ENCODE data around the gene KLHL8.
"Not testable (repeated sequence)": the region's sequence is repeated elsewhere in the genome, so short reads cannot be mapped to it uniquely, and the experiment has no call there.

KLHL8 gene

GRCh38 chr4:87179751-87180150, 40.7 kb downstream of the KLHL8 start:
- DNase-seq (ENCODE audit: low read depth, low spot score), result no peak

GRCh38 chr4:87174672-87175071, 45.7 kb downstream of the KLHL8 start:
- no peak for DNase-seq (ENCODE audit: low read depth, low spot score)

DNA sequence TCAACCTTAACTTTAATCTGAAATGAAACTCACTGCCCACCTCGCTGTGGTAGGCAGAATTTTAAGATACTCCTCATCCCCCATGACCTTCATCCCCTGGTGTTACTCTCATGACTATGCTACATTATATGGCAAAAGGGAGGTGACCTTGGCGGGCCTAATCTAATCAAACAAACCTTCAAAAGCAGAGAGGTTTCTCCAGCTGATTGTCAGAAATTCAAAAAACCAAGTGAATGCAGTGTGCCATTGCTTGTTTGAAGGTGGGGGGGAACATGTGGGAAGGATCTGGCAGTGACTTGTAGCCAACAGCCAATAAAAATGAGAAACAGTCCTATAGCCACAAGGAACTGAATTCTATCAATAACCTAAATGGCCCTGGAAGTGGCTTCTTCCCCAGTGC, 48.5 kb downstream of the KLHL8 start:
- no peak for DNase-seq (ENCODE audit: low read depth, low spot score)

GRCh38 chr4:87166296-87166854, 54.0 kb downstream of the KLHL8 start:
- DNase-seq (ENCODE audit: low read depth, low spot score), result no peak

- DNase-seq (ENCODE audit: low read depth, low spot score), result no peak
Measured at GRCh38 chr4:87165892-87166291, 54.5 kb downstream of the KLHL8 start.

GRCh38 chr4:87153078-87153870, 67.1 kb downstream of the KLHL8 start:
- DNase-seq (ENCODE audit: low read depth, low spot score), result no peak

DNA sequence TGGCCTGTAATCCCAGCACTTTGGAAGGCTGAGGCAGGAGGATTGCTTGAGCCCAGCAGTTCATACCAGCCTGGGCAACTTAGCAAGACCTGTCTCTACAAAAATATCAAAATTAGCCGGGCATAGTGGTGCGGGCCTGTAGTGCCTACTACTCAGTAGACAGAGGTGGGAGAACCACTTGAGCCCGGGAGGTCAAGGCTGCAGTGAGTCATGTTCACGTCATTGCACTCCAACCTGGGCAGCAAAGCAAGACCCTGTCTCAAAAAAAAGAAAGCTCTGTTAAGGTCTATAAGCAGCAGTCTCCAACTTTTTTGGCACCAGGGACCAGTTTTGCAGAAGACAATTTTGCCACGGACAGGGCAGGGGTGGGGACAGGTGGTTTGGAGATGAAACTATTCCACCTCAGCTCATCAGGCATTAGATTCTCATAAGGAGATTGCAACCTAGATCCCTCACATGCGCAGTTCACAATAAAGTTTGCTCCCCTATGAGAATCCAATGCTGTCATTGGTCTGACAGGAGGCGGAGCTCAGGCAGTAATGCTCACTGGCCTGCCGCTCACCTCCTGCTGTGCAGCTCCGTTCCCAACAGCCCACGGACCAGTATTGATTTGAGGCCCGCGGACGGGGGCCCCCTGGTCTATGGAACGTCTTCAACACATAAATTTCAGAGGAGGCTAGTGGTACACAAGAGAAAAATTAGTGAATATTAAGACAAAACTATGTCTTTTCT, 67.9 kb downstream of the KLHL8 start:
- no peak for DNase-seq (ENCODE audit: low read depth, low spot score)

- DNase-seq (ENCODE audit: low read depth, low spot score), result no peak
Measured at GRCh38 chr4:87151730-87152129, 68.7 kb downstream of the KLHL8 start.

GRCh38 chr4:87150498-87151261, 69.7 kb downstream of the KLHL8 start:
- peak; percentile 53 for DNase-seq (ENCODE audit: low read depth, low spot score)

DNA sequence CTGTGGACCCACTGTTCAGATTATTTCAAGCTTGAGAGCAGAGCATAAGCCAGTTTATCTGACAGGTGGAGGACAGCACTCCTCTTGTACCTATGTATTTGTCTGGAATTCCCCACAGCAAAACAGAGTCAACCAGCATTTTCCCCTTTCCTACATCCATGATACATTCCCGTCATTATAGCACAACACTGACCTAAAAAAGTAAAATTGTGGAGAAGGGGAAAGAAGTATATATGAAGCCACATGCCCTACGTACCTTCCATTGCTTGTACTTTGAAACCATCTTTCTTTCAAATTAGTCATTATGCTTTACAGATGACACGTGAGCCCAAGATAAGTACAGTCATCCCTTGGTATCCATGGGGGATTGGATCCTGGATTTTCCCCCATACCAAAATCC, 73.3 kb downstream of the KLHL8 start:
- no peak for DNase-seq (ENCODE audit: low read depth, low spot score)

DNA sequence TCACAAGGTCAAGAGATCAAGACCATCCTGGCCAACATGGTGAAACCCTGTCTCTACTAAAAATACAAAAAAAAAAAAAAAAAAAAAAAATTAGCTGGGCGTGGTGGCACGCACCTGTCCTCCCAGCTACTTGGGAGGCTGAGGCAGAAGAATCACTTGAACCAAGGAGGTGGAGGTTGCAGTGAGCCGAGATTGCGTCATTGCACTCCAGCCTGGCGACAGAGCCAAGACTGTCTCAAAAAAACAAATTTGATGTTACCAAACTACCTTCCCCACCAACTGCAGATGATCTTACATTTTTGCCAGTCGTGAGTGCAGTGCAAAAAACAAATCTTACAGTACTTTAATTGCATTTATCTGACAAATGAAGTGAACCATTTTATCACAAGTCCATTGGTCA, 74.5 kb downstream of the KLHL8 start:
- DNase-seq (ENCODE audit: low read depth, low spot score), result not testable (repeated sequence)

- DNase-seq (ENCODE audit: low read depth, low spot score), result no peak
Measured at GRCh38 chr4:87144356-87144755, 76.1 kb downstream of the KLHL8 start.

- no peak for DNase-seq (ENCODE audit: low read depth, low spot score)
Measured at GRCh38 chr4:87141428-87141827, 79.0 kb downstream of the KLHL8 start.

GRCh38 chr4:87134122-87134521, 86.3 kb downstream of the KLHL8 start:
- no peak for DNase-seq (ENCODE audit: low read depth, low spot score)

DNA sequence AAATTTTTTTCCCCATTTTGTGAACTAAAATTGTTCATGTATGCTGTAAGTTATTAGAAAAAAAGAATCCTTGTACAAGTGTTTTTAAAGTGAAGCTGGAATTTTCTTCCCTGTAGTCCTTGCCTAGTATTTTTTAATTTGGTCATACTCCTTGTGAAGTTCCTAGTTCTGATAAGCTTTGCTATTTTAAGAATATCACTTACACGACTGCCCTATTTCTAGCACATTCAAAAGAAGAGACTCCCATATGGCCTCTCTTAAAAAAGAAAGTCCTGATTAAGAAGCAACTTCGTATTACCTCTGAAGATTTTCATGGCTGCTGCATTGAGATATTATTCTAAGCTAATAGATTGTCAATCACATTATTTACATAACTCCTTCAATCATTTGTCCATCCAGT, 87.2 kb downstream of the KLHL8 start:
- DNase-seq (ENCODE audit: low read depth, low spot score), result no peak

DNA sequence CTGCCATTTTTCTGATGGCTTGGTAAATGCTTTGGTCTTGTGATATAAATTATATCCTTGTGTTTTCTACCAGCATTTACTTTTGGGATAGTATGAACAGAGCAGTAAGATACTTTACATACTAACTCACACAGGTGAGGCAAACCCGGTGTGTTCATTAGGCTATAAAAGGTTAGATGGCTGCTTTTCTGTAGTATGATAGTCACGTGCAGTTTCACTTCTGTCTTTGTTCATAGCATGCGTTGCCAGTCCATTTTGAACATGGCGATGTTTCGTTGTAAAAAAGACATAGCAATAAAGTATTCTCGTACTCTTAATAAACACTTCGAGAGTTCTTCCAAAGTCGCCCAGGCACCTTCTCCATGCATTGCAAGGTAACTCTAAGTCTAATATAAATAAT, 88.4 kb downstream of the KLHL8 start:
- DNase-seq (ENCODE audit: low read depth, low spot score), result no peak

DNA sequence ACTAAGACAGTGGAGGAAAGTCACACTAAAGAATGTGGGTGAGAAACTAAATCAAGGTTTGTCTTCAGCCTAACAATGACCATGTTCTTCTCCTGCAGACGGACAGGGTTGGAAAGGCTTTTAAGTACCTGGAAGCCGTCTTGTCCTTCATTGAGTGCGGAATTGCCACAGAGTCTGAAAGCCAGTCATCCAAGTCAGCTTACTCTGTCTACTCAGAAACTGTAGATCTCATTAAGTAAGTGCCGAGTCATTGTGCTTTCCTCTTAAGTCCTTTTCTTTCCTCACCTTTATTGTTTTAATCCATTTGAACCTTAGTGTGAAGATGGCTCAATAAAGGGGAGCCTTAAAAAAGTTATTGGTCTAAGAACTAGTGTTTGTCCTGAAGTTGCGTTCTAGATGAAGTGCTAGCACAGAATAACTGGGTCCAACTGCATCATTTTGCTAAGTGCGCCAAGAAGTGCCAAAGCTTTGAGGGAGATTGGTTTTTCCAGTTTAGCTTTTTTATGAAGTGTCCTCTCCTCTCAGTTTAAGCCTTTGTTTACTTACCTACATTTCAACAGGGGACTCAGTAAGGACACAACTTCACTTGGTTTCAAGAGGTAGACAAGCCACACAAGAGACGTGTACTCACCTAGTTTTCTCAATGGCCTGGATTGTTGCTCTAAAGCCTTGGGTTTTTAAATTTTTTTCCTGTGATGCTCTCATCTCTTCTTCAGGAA, 89.3 kb downstream of the KLHL8 start:
- no peak for DNase-seq (ENCODE audit: low read depth, low spot score)

DNA sequence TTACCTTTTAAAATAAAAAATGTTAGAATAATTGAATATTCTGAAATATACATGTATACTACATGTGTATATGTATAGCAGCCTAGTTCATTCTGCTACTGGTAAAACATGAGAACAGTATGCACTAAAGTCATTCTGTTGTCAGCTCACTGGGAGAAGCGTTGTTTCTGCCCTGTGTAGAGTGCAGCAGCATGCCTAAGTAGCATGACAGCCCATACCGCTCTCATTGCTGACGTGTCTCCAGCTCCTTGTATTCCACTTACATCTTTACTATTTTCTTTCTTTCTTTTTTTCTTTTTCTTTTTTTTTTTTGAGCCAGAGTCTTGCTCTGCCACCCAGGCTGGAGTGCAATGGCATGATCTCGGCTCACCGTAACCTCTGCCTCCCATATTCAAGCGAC, 90.7 kb downstream of the KLHL8 start:
- DNase-seq (ENCODE audit: low read depth, low spot score), result no peak

GRCh38 chr4:87128006-87128705, 92.3 kb downstream of the KLHL8 start:
- DNase-seq (ENCODE audit: low read depth, low spot score), result no peak

GRCh38 chr4:87126056-87126455, 94.4 kb downstream of the KLHL8 start:
- DNase-seq (ENCODE audit: low read depth, low spot score), result no peak

GRCh38 chr4:87122252-87122651, 98.2 kb downstream of the KLHL8 start:
- no peak for DNase-seq (ENCODE audit: low read depth, low spot score)
